HEK293 (cell line): ENCODE data around the gene DYNLT4.

Experiments
- GLIS1 ChIP-seq: fragments of 450-650 bp; formaldehyde crosslinking; IDR thresholded peaks from 2 replicates; pipeline ENCODE4 v1.5.1; 2016; ENCODE audit warnings: missing biosample characterization, missing genetic modification characterization
- ZBTB7A ChIP-seq: fragments of 450-650 bp; formaldehyde crosslinking; IDR thresholded peaks from 2 replicates; pipeline ENCODE4 v1.5.1; 2016; ENCODE audit warnings: low read depth, missing biosample characterization, missing genetic modification characterization
- ZFHX2 ChIP-seq: fragments of 450-650 bp; formaldehyde crosslinking; conservative IDR thresholded peaks from 2 replicates; pipeline ENCODE4 v1.5.1; 2016; ENCODE audit warnings: missing biosample characterization, missing genetic modification characterization
- ZFP37 ChIP-seq: fragments of 450-650 bp; formaldehyde crosslinking; IDR thresholded peaks from 2 replicates; pipeline ENCODE4 v1.5.1; 2016; ENCODE audit warnings: missing biosample characterization, missing genetic modification characterization
- ZNF19 ChIP-seq: fragments of 450-650 bp; formaldehyde crosslinking; IDR thresholded peaks from 2 replicates; pipeline ENCODE4; 2016; ENCODE audit warnings: missing biosample characterization, missing genetic modification characterization, low read depth
- ZNF223 ChIP-seq: fragments of 450-650 bp; formaldehyde crosslinking; IDR thresholded peaks from 2 replicates; pipeline ENCODE4 v1.5.1; 2016; ENCODE audit warnings: missing biosample characterization, missing genetic modification characterization
- ZNF24 ChIP-seq: fragments of 450-650 bp; formaldehyde crosslinking; IDR thresholded peaks from 2 replicates; pipeline ENCODE4 v1.5.1; 2016; ENCODE audit warnings: missing biosample characterization, missing genetic modification characterization
- ZNF280D ChIP-seq: fragments of 450-650 bp; formaldehyde crosslinking; IDR thresholded peaks from 2 replicates; pipeline ENCODE4 v1.5.1; 2016; ENCODE audit warnings: missing biosample characterization, missing genetic modification characterization
- ZNF292 ChIP-seq: fragments of 450-650 bp; formaldehyde crosslinking; IDR thresholded peaks from 2 replicates; pipeline ENCODE4 v1.5.1; 2016; ENCODE audit warnings: low read depth, missing biosample characterization, missing genetic modification characterization, borderline replicate concordance
- ZNF366 ChIP-seq: fragments of 450-650 bp; formaldehyde crosslinking; conservative IDR thresholded peaks from 2 replicates; pipeline ENCODE4 v1.5.1; 2016; ENCODE audit warnings: missing biosample characterization, missing genetic modification characterization
- ZNF501 ChIP-seq: fragments of 450-650 bp; formaldehyde crosslinking; IDR thresholded peaks from 2 replicates; pipeline ENCODE4 v1.5.1; 2016; ENCODE audit warnings: missing biosample characterization, missing genetic modification characterization
- ZNF585B ChIP-seq: fragments of 450-650 bp; formaldehyde crosslinking; IDR thresholded peaks from 2 replicates; pipeline ENCODE4 v1.5.1; 2016; ENCODE audit warnings: missing biosample characterization, missing genetic modification characterization
- ZNF596 ChIP-seq: fragments of 450-650 bp; IDR thresholded peaks from 2 replicates; pipeline ENCODE4 v1.5.0; 2018; ENCODE audit warnings: missing biosample characterization, mild to moderate bottlenecking, missing genetic modification characterization, moderate library complexity
- ZNF629 ChIP-seq: fragments of 450-650 bp; formaldehyde crosslinking; IDR thresholded peaks from 2 replicates; pipeline ENCODE4 v1.5.1; 2017; ENCODE audit warnings: missing biosample characterization, missing genetic modification characterization
- ZNF639 ChIP-seq: fragments of 450-650 bp; formaldehyde crosslinking; IDR thresholded peaks from 2 replicates; pipeline ENCODE4 v1.5.1; 2016; ENCODE audit warnings: missing biosample characterization, missing genetic modification characterization
- ZNF645 ChIP-seq: fragments of 450-650 bp; formaldehyde crosslinking; IDR thresholded peaks from 2 replicates; pipeline ENCODE4; 2016; ENCODE audit warnings: missing biosample characterization, missing genetic modification characterization
- ZNF777 ChIP-seq: fragments of 450-650 bp; formaldehyde crosslinking; IDR thresholded peaks from 2 replicates; pipeline ENCODE4 v1.5.1; 2017; ENCODE audit warnings: missing biosample characterization, missing genetic modification characterization, borderline replicate concordance
- ZNF843 ChIP-seq: fragments of 450-650 bp; formaldehyde crosslinking; IDR thresholded peaks from 2 replicates; pipeline ENCODE4 v1.5.1; 2016; ENCODE audit warnings: missing biosample characterization, missing genetic modification characterization
- ZSCAN5A ChIP-seq: fragments of 450-650 bp; formaldehyde crosslinking; IDR thresholded peaks from 2 replicates; pipeline ENCODE4 v1.5.1; 2016; ENCODE audit warnings: missing biosample characterization, missing genetic modification characterization
- TF ChIP-seq, protein P1 (sequence below): fragments of 450-650 bp; formaldehyde crosslinking; IDR thresholded peaks from 2 replicates; pipeline ENCODE4 v1.5.1; 2016; ENCODE audit warnings: missing biosample characterization, missing genetic modification characterization
- TF ChIP-seq, protein P2 (sequence below): fragments of 450-650 bp; formaldehyde crosslinking; IDR thresholded peaks from 2 replicates; pipeline ENCODE4 v1.5.1; 2017; ENCODE audit warnings: missing biosample characterization, missing genetic modification characterization
- TF ChIP-seq, protein P3 (sequence below): fragments of 450-650 bp; formaldehyde crosslinking; IDR thresholded peaks from 2 replicates; pipeline ENCODE4 v1.5.1; 2017; ENCODE audit warnings: missing biosample characterization, missing genetic modification characterization

Gene DYNLT4

DNA sequence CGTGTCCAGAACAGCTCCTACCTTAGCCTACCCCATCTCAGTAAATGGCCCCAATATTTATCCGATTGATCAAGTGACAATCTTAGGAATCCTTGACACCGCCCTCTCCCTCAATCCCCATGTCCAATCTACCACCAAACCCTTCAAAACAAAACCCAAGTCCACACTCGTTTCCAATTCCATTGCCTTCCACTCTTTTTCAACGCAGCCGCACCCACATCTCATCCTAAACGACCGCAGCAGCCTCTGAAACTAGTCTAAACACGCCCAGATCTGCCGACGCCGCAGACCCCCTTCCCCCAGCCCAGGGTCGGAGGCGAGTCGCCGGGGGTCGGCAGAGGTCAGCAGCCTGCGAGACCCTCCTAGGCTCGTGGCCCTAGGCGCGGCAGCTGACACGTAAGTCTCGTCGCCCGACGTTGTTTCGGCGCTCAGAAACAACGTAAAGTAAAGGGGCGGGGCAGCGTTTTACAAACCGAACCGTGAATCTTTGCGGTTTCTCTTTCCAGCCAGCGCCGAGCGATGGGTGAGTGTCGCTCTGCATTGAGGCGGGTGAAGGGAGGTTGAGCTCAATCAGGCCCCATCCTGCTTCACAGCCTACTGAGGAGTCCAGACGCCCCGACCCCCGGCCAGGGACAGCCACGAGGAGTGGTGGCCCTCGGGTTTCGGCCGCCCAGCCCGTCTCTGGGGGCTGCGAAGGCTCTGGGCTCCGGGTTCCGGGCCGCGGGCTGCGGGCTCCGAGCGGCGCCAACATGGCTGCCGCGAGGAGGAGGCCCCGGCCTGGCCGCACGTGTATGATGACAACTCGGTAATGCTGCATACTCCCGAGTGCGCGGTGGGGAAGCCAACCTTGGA lies 31.8 kb downstream of the DYNLT4 start, which contains the start of gene RPS8 (continued):
- TF ChIP-seq ZNF645 (tag by site-specific recombination) (peak; percentile 47; the same call in 1 of the 2 replicates), GLIS1 (tag by site-specific recombination) (no peak), ZNF585B (tag by site-specific recombination) (no peak), ZNF639 (peak; percentile 93), ZNF501 (tag by site-specific recombination) (peak; percentile 92; the same call in 1 of the 2 replicates), ZNF366 (tag by site-specific recombination) (peak; percentile 68), ZNF280D (tag by site-specific recombination) (no peak), ZFHX2 (tag by site-specific recombination) (peak; percentile 36), ZNF19 (no peak), ZBTB7A (tag by site-specific recombination) (peak; percentile 99), ZNF24 (tag by site-specific recombination) (peak; percentile 91), ZNF292 (no peak), ZFP37 (tag by site-specific recombination) (peak; percentile 61), ZNF843 (tag by site-specific recombination) (0 out of 2 replicates have a peak, but pooled peaks have one; percentile 43), ZNF223 (no peak), ZNF629 (tag by site-specific recombination) (peak; percentile 88), ZNF777 (tag by site-specific recombination) (0 out of 2 replicates have a peak, but pooled peaks have one; percentile 11), ZNF596 (tag by site-specific recombination) (no peak), ZSCAN5A (tag by site-specific recombination) (peak; percentile 14; the same call in 1 of the 2 replicates)
- TF ChIP-seq, protein P1, sequence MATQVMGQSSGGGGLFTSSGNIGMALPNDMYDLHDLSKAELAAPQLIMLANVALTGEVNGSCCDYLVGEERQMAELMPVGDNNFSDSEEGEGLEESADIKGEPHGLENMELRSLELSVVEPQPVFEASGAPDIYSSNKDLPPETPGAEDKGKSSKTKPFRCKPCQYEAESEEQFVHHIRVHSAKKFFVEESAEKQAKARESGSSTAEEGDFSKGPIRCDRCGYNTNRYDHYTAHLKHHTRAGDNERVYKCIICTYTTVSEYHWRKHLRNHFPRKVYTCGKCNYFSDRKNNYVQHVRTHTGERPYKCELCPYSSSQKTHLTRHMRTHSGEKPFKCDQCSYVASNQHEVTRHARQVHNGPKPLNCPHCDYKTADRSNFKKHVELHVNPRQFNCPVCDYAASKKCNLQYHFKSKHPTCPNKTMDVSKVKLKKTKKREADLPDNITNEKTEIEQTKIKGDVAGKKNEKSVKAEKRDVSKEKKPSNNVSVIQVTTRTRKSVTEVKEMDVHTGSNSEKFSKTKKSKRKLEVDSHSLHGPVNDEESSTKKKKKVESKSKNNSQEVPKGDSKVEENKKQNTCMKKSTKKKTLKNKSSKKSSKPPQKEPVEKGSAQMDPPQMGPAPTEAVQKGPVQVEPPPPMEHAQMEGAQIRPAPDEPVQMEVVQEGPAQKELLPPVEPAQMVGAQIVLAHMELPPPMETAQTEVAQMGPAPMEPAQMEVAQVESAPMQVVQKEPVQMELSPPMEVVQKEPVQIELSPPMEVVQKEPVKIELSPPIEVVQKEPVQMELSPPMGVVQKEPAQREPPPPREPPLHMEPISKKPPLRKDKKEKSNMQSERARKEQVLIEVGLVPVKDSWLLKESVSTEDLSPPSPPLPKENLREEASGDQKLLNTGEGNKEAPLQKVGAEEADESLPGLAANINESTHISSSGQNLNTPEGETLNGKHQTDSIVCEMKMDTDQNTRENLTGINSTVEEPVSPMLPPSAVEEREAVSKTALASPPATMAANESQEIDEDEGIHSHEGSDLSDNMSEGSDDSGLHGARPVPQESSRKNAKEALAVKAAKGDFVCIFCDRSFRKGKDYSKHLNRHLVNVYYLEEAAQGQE (tag by site-specific recombination) = no peak
- TF ChIP-seq, protein P2, sequence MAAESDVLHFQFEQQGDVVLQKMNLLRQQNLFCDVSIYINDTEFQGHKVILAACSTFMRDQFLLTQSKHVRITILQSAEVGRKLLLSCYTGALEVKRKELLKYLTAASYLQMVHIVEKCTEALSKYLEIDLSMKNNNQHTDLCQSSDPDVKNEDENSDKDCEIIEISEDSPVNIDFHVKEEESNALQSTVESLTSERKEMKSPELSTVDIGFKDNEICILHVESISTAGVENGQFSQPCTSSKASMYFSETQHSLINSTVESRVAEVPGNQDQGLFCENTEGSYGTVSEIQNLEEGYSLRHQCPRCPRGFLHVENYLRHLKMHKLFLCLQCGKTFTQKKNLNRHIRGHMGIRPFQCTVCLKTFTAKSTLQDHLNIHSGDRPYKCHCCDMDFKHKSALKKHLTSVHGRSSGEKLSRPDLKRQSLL (tag by site-specific recombination) = no peak
- TF ChIP-seq, protein P3, sequence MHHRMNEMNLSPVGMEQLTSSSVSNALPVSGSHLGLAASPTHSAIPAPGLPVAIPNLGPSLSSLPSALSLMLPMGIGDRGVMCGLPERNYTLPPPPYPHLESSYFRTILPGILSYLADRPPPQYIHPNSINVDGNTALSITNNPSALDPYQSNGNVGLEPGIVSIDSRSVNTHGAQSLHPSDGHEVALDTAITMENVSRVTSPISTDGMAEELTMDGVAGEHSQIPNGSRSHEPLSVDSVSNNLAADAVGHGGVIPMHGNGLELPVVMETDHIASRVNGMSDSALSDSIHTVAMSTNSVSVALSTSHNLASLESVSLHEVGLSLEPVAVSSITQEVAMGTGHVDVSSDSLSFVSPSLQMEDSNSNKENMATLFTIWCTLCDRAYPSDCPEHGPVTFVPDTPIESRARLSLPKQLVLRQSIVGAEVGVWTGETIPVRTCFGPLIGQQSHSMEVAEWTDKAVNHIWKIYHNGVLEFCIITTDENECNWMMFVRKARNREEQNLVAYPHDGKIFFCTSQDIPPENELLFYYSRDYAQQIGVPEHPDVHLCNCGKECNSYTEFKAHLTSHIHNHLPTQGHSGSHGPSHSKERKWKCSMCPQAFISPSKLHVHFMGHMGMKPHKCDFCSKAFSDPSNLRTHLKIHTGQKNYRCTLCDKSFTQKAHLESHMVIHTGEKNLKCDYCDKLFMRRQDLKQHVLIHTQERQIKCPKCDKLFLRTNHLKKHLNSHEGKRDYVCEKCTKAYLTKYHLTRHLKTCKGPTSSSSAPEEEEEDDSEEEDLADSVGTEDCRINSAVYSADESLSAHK (tag by site-specific recombination) = 0 out of 2 replicates have a peak, but pooled peaks have one; percentile 8
